Bronchial smooth muscle cell (primary cell): ENCODE measurements around the gene LCTL. TPM values are rescaled to one million over a fixed set of nuclear protein-coding genes. Genes with fewer than 3 reads are reported as not detected.

Experiments
- total RNA-seq: library from RNA; depleted of rRNA; stranded (reverse); fragments of >200 nt; gene quantifications from 2 replicates; pipeline ENCODE4 v1.2.1, GENCODE V29; 2014

LCTL gene, protein sequence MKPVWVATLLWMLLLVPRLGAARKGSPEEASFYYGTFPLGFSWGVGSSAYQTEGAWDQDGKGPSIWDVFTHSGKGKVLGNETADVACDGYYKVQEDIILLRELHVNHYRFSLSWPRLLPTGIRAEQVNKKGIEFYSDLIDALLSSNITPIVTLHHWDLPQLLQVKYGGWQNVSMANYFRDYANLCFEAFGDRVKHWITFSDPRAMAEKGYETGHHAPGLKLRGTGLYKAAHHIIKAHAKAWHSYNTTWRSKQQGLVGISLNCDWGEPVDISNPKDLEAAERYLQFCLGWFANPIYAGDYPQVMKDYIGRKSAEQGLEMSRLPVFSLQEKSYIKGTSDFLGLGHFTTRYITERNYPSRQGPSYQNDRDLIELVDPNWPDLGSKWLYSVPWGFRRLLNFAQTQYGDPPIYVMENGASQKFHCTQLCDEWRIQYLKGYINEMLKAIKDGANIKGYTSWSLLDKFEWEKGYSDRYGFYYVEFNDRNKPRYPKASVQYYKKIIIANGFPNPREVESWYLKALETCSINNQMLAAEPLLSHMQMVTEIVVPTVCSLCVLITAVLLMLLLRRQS
- total RNA-seq = 1.0 and 6.0 TPM in 2 replicates

GRCh38 chr15:66565741-66566144, at the start of gene LCTL:
Gene LCTL (minus strand): TSS chr15:66565998. CDS start chr15:66565365, 633 bp downstream.

DNA sequence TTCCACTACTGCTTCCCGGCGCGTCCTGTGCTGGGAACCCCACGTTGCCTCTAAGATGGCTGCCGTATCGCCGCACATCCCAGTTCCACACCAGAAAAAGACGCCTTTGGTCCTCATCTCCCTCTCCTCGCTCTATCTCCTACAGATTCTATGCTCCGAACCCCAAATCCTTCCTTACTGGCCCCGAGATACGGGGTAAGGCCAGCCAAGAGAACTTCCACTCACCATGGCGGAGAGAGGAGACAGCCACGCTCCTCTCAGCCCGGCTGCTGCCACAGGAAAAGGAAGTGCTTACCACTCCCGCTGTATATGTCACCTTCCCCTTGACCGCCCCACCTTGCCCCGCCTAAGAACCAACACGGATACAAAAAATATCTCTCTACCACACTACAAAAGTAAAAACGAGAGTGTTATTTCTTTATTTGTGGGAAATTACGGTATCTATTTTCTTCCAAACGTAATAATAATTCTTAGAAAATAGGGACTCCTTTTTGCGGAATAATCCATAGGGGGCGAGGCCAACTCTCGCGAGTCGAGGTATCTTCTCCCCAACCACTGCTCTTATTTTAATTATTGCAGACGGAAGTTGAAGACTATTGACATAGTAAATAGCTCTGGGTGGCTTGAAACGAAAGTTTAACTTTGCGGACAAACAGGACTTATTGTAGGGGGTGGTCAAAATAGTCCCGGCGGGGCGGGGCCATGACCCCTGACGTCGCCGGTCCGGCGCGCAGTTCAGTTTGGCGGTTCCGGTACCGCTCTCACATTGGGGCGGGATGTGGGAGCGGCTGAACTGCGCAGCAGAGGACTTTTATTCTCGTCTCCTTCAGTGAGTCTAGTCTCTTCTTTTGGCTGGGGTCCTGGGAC, 61.0 kb downstream of the LCTL start, which contains the start of the genes RPL4 and ZWILCH:
TSS of gene RPL4 (minus strand) at position 293 of the 867 bp plus-strand sequence. CDS start at position 228, 65 bp downstream.
TSS of gene ZWILCH (plus strand) at position 764 of the 867 bp plus-strand sequence. CDS start at position 777, 13 bp downstream.

Other genes starting within 250 kb of the LCTL start
- gene TIPIN, start 209.3 kb downstream of the LCTL start, total RNA-seq = 9.9 and 10.0 TPM in 2 replicates
- 12.0 and 25.8 TPM in 2 replicates for gene MAP2K1, start 179.1 kb downstream of the LCTL start, total RNA-seq
- 25.1 and 37.2 TPM in 2 replicates for gene SNAPC5, start 68.2 kb downstream of the LCTL start, total RNA-seq
- 1,294 and 2,763 TPM in 2 replicates for gene RPL4, start 61.1 kb downstream of the LCTL start, total RNA-seq
- 7.8 and 10.7 TPM in 2 replicates for gene ZWILCH, start 60.7 kb downstream of the LCTL start, total RNA-seq
- gene SMAD6, start 136.2 kb upstream of the LCTL start, total RNA-seq = 24.9 and 37.2 TPM in 2 replicates